ENCODE data around the gene TMF1.

The TMF1 gene

GRCh38 chr3:69013253-69014021, 38.7 kb downstream of the TMF1 start, which contains the start of gene EOGT:
EOGT (minus strand) TSS chr3:69013684; CDS start chr3:69009846, 3,838 bp downstream.
- DNase-seq (ENCODE audit: low read depth in 2 of 2) = peak; percentile 56 to 63

- DNase-seq (ENCODE audit: low read depth in 2 of 2) = no peak
Observed at GRCh38 chr3:69012800-69013252, 39.3 kb downstream of the TMF1 start.

- DNase-seq (ENCODE audit: low read depth in 2 of 2) = peak; percentile 50 to 54
Observed at GRCh38 chr3:69012100-69012799, 39.9 kb downstream of the TMF1 start.

- DNase-seq (ENCODE audit: low read depth in 2 of 2) = no peak
Observed at GRCh38 chr3:69011096-69011730, 40.9 kb downstream of the TMF1 start.

GRCh38 chr3:69009559-69010410, 42.3 kb downstream of the TMF1 start:
- DNase-seq (ENCODE audit: low read depth in 2 of 2) = peak; percentile 63 to 69

GRCh38 chr3:69008980-69009379, 43.2 kb downstream of the TMF1 start:
- no peak for DNase-seq (ENCODE audit: low read depth in 2 of 2)

- DNase-seq (ENCODE audit: low read depth in 2 of 2) = no peak
Observed at GRCh38 chr3:69005791-69006482, 46.2 kb downstream of the TMF1 start.

DNA sequence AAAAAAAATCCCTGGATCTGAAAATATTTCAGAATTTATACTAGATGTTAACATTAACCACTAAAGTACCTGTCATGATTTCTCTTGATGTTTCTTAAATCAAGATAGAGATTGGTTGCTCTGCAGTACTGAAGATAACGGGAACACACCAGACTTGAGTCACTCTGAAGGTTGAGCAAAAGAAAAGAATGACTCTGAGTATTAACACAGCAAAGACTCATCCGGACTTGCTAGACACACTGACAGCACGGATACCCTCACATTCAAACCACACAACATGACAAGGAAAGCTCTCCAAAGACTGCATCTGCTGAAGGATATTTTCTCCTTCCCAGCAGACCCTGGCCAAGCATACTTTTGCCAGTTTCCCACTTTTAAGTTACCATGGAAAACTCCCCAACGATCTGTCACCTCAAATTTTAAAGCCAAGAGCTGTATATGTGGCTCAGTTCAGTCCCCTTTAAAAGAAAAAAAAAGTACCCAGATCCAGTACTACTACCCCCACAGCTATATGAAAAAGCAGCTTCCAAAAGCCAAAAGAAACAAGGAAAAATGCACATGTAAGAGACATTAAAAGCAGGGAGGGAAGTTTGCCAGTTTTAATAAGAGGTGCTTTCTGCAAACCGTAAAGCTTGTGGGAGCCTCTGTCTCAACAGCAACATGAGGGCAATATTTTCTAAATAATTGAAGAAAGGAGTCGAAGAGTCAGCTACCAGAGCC, 46.9 kb downstream of the TMF1 start:
- DNase-seq (ENCODE audit: low read depth in 2 of 2) = no peak

GRCh38 chr3:69004138-69004537, 48.0 kb downstream of the TMF1 start:
- no peak for DNase-seq (ENCODE audit: low read depth in 2 of 2)

DNA sequence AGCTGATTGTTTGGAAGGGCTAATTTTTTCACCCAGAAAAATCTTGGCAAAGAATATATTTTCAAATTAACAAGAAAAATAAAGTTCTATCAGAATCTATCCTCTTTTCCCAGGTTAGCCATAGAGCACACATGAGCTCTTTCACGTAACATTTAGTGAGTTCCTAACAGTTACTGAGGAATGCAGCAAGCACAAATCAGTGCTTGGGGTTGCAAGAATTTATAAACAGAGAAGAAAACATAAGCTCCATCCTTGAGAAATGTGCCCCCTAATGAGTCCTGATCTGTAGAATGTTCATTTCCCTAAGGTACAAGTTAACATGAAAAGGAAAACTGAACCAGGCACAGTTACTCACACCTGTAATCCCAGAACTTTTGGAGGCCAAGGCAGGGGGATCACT, 52.5 kb downstream of the TMF1 start:
- no peak for DNase-seq (ENCODE audit: low read depth in 2 of 2)

DNA sequence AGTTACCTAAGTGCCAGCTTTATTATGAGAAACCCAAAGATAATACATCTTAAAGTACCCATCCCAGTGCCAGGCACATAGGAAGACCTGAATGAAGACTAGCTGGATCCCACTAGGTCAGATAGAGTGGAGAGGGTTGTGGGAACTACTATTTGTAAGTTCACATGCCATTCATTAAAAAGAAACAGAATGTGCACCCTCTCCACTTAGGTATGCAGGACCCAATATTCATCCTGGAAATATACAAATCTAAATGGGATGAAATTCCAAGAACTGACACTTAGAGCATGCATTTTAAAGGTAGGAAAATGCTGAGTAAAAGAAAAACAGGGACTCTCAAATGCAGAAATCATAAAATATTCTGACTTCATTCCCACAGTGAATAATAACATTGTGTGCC, 53.0 kb downstream of the TMF1 start:
- no peak for DNase-seq (ENCODE audit: low read depth in 2 of 2)

DNA sequence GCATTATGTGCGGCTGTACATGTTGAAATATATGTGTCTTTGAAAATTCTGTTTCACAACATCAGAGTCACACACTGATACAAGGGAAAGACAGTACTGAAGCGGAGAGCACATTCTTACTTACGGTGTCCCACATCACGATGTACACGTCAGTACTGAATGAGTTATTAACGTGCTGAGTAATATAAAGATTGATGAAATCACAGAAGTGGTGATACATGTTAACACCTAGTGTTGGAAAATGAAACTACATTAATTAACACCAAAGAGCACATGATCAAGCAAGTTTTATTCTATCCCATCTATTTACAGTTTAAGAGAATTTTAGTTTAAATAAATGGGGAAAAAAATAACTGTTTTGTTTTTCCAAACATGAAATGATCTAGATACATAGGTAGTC, 54.2 kb downstream of the TMF1 start:
- no peak for DNase-seq (ENCODE audit: low read depth in 2 of 2)

DNA sequence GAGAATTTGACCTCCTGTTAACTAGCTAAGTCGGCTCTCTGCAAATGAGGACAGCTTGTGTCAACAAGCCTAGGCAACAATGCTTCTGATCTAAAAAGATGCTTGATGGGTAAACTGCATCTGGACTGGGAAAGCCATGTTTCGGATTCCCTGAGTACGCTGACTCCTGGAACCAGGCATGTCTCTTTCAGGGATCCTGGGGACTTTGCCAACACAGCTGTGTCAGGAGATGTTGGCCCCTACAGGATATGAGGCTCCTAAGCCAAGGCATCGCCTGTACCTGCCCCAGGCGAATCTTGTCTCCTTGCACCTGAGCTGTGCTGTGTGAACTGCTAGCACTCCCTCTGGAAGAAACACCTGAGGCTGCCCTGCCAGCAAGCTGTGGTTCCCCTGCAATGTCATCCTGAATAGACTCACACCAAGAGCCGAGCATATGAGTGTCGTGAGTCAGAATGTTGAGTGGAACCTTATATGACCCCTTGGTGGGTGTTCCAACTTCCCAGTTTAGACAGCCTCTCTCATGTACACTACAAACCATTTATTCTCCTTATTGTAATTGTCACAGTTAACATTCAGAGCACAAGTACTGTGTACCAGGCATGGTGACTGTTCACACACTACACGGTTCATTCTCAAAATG, 55.7 kb downstream of the TMF1 start:
- DNase-seq (ENCODE audit: low read depth in 2 of 2) = no peak

DNA sequence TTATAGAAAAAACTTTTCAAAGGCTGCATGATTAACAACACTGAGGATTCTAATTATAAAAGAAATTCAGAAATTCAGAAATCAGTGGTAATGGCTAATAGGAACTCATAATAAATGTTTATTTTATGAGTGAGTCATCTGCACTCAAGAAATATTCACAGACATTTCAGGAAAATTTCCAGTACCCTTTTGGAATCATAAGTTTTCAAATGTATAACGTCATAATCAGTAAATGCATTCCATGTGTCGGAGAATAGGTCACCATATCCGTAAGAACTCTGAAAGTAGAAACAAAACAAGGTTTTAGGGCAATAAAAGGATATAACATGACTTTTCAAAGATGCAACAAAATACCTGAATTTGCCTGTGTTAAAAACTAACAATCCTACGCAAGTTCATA, 63.4 kb downstream of the TMF1 start:
- peak; percentile 50 to 51 for DNase-seq (ENCODE audit: low read depth in 2 of 2)

DNA sequence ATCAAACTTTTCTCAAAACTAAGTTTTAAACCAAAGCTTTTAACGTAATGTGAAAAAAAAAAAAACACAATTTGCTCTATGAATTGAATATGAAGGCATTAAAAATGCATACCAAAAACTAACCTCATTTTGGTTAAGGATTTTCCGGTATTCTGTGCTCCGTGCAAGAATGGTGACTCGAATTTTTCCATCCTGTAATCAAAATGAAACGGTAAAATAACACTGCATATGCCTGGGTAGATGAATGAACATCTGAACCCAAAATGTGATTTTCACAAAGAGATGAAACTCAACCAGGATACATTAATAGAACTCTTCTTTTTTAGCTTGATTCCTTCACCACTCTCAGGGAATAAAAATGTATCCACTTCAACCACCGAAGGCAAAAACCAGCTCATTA, 64.8 kb downstream of the TMF1 start:
- DNase-seq (ENCODE audit: low read depth in 2 of 2) = no peak

DNA sequence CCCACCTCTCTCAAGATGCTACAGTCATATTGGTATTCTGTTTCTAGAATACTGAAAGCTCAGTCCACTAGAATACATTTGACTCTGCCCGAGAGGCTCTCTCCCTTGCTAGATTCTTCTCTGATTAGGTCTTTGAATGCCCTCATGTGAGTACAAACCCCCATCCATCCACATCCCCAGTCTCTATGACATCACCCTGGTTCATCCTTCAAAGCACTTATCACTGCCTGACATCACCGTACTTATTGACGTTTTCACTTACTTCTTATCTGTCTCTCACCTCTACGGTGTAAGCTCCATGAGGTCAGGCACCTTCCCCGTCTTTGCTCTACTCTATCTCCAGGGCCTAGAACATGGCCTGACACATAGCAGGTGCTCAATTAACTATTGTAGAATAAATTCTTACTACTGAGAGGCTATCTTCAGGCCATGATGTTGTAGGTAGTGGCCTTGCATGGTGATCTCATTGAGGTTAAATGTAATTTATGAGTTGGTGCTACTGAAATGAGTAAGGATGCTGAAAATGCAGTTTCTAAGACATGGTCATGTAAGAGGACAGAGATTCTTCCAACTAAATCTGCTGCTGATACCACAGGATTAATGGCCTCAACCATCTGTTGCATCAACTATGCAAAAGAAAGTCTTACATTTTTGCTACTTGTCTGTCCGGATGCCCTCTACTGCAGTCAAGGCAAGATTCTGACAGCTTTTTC, 65.5 kb downstream of the TMF1 start:
- no peak for DNase-seq (ENCODE audit: low read depth in 2 of 2)

GRCh38 chr3:68985146-68985790, 66.9 kb downstream of the TMF1 start:
- DNase-seq (ENCODE audit: low read depth in 2 of 2) = no peak

DNA sequence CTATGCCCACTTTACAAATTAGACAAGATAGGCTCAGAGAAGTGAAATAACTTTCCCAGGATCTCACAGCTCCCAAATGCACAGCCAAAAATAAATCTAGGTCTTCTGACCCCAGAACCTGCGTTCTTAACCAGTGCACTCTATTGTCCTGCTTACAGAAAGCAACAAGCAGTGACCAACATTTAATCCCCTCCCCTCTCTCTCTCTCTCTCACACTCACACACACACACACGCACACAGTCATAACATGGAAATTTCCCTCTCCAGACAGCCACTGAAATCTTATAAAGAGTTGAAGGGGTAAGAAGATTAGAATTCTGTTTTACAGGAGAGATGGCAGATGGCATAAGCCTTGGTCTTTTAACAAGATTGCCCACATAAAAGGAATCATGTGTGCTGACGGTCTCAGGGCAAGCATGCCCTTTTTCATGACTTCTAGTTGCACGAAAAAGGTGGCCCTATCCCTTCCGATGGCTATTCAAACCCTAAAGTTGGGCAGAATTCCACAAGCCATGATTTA, 68.1 kb downstream of the TMF1 start:
- DNase-seq (ENCODE audit: low read depth in 2 of 2) = no peak
